Stimulated activated CD4-positive, alpha-beta T cell treated with anti-CD3 and anti-CD28 coated beads, Interleukin-4, amount 100 ng/mL, for 4 hours (primary cell): ENCODE data around the gene DYRK3.

ENCODE experiments used
- DNase-seq, 2 experiments: peaks; one replicate each; pipeline ENCODE4 v3.0.0-alpha.2; 2020

DYRK3 gene

GRCh38 chr1:206684478-206685333, 49.4 kb downstream of the DYRK3 start, which contains the start of gene MAPKAPK2:
TSS of gene MAPKAPK2 (plus strand) at chr1:206684905. CDS start at chr1:206685230, 325 bp downstream.
- DNase-seq, result peak; percentile 70 to 78

GRCh38 chr1:206685334-206685768, 50.0 kb downstream of the DYRK3 start:
- DNase-seq, result peak; percentile 32 to 37

GRCh38 chr1:206685769-206686477, 50.6 kb downstream of the DYRK3 start:
- DNase-seq, result peak; percentile 14 to 24

GRCh38 chr1:206686478-206687249, 51.3 kb downstream of the DYRK3 start:
- DNase-seq, result peak in 1 of 2 experiments; percentile 21

- no peak for DNase-seq
Measured at GRCh38 chr1:206687251-206687914, 52.0 kb downstream of the DYRK3 start.

GRCh38 chr1:206687915-206688442, 52.6 kb downstream of the DYRK3 start:
- no peak for DNase-seq

GRCh38 chr1:206690516-206690915, 55.2 kb downstream of the DYRK3 start:
- DNase-seq, result no peak

GRCh38 chr1:206691604-206692003, 56.3 kb downstream of the DYRK3 start:
- no peak for DNase-seq

GRCh38 chr1:206693029-206693428, 57.7 kb downstream of the DYRK3 start:
- no peak for DNase-seq

- no peak for DNase-seq
Measured at GRCh38 chr1:206693592-206693991, 58.3 kb downstream of the DYRK3 start.

GRCh38 chr1:206694171-206695124, 59.1 kb downstream of the DYRK3 start:
- no peak for DNase-seq

GRCh38 chr1:206695733-206696132, 60.4 kb downstream of the DYRK3 start:
- no peak for DNase-seq

GRCh38 chr1:206696812-206697585, 61.7 kb downstream of the DYRK3 start:
- DNase-seq, result no peak

- no peak for DNase-seq
Measured at GRCh38 chr1:206698011-206698410, 62.7 kb downstream of the DYRK3 start.
